A549 (cell line): ENCODE results near the gene TMC5. TPM values are rescaled to one million over a fixed set of nuclear protein-coding genes. Genes with fewer than 3 reads are reported as not detected.

Source experiments
- ATAC-seq, 2 experiments: fragments of 200-7000 bp in 1 of 2; fragments of >200 bp in 1 of 2; cut with Nextera tagmentation in 1 of 2; cut with Tn5 transposase in 1 of 2; 3 replicates each; pipeline versions ENCODE4 v1.8.0 to v1.9.1; 2018 to 2020; ENCODE audit warnings: mild to moderate bottlenecking in 1 of 2, moderate library complexity in 1 of 2
- CTCF ChIA-PET: fragments of 300-600 bp; sonication (Branson Sonifier 250); formaldehyde crosslinking; extraction: SDS; loops from one replicate; lab custom pipeline; 2021; ENCODE audit warnings: antibody characterized with exemption, inconsistent platforms; lab: Yijun Ruan, JAX
- POLR2A ChIA-PET: fragments of 350-600 bp; formaldehyde crosslinking; extraction: SDS; loops from one replicate; lab custom pipeline; 2021; ENCODE audit warnings: antibody characterized with exemption, inconsistent platforms; lab: Yijun Ruan, JAX
- DNase-seq, 2 experiments: peaks; one replicate each; pipeline versions ENCODE4 v3.0.0 to v3.0.0-alpha.2; 2011 to 2016; ENCODE audit warnings: low read depth in 1 of 2, low spot score in 1 of 2
- FAIRE-seq: peaks from 2 replicates; lab custom pipeline; 2011; peaks lifted over from hg19 to GRCh38; lab: Jason Lieb, UNC
- H3K27ac ChIP-seq, 2 experiments: fragments of >200 bp; sonication (Bioruptor Twin); formaldehyde crosslinking; 3 replicates each; pipeline ENCODE4 v1.5.1; 2016 to 2017
- H3K4me1 ChIP-seq: fragments of >200 bp; sonication (Bioruptor Twin); formaldehyde crosslinking; 3 replicates; pipeline ENCODE4 v1.6.1; 2016
- H3K4me2 ChIP-seq: fragments of >200 bp; sonication (Bioruptor Twin); formaldehyde crosslinking; 3 replicates; pipeline ENCODE4 v1.6.1; 2016
- H3K4me3 ChIP-seq: fragments of >200 bp; sonication (Bioruptor Twin); formaldehyde crosslinking; 3 replicates; pipeline ENCODE4 v1.5.1; 2016
- H3K9me3 ChIP-seq: fragments of >200 bp; sonication (Bioruptor Twin); formaldehyde crosslinking; 3 replicates; pipeline ENCODE4 v1.6.1; 2016
- BCL3 ChIP-seq: fragments of >200 bp; sonication (Bioruptor Twin); formaldehyde crosslinking; IDR thresholded peaks from 3 replicates; pipeline ENCODE4 v1.6.1; 2016
- ESRRA ChIP-seq: fragments of 150-350 bp; IDR thresholded peaks from 2 replicates; pipeline ENCODE4 v1.6.1; 2014; ENCODE audit warnings: mild to moderate bottlenecking, low read length, borderline replicate concordance
- FOSB ChIP-seq: fragments of 250-450 bp; sonication (Bioruptor Pico); IDR thresholded peaks from 2 replicates; pipeline ENCODE4 v1.5.0; 2020; ENCODE audit warnings: mild to moderate bottlenecking, moderate library complexity
- FOSL2 ChIP-seq, 2 experiments: fragments of 450-650 bp in 1 of 2; fragments of >200 bp in 1 of 2; sonication (Bioruptor Twin) in 1 of 2; formaldehyde crosslinking; IDR thresholded peaks; 2 replicates each; pipeline versions ENCODE4 v1.5.0 to v1.6.1; 2016 to 2020; ENCODE audit warnings: mild to moderate bottlenecking in 1 of 2, moderate library complexity in 1 of 2
- FOXS1 ChIP-seq: fragments of 250-450 bp; sonication (Bioruptor Pico); IDR thresholded peaks from 2 replicates; pipeline ENCODE4 v1.5.0; 2020; ENCODE audit warnings: mild to moderate bottlenecking, moderate library complexity
- GATA3 ChIP-seq: IDR thresholded peaks from 2 replicates; pipeline ENCODE4 v1.6.1; 2012; ENCODE audit warnings: borderline replicate concordance
- HOXA7 ChIP-seq: fragments of 250-450 bp; sonication (Bioruptor Pico); IDR thresholded peaks from 2 replicates; pipeline ENCODE4 v1.5.0; 2020; ENCODE audit warnings: mild to moderate bottlenecking, moderate library complexity
- HOXB5 ChIP-seq: fragments of 250-450 bp; sonication (Bioruptor Pico); IDR thresholded peaks from 2 replicates; pipeline ENCODE4 v1.5.0; 2020; ENCODE audit warnings: mild to moderate bottlenecking, moderate library complexity
- MAFK ChIP-seq: fragments of 450-650 bp; IDR thresholded peaks from 2 replicates; pipeline ENCODE4 v1.6.1; 2014; ENCODE audit not compliant: partially characterized antibody
- MAX ChIP-seq: IDR thresholded peaks from 2 replicates; pipeline ENCODE4 v1.6.1; 2012
- MAZ ChIP-seq: fragments of 150-350 bp; IDR thresholded peaks from 2 replicates; pipeline ENCODE4 v1.6.1; 2014; ENCODE audit warnings: antibody characterized with exemption, low read depth, low read length, borderline replicate concordance
- NR3C1 ChIP-seq: fragments of >200 bp; sonication (Bioruptor Twin); formaldehyde crosslinking; IDR thresholded peaks from 3 replicates; pipeline ENCODE4 v1.6.1; 2017
- PHF8 ChIP-seq: fragments of 200-600 bp; sonication (generic); IDR thresholded peaks from 2 replicates; pipeline ENCODE4 v1.6.1; 2016; ENCODE audit warnings: low read depth, mild to moderate bottlenecking, antibody characterized with exemption, moderate library complexity, borderline replicate concordance
- POLR2AphosphoS2 ChIP-seq: conservative IDR thresholded peaks from 2 replicates; pipeline ENCODE4 v1.6.1; 2012; ENCODE audit warnings: low read length, improper control_type of control experiment, inconsistent platforms
- RAD21 ChIP-seq, 2 experiments: fragments of >200 bp in 1 of 2; sonication (Bioruptor Twin) in 1 of 2; formaldehyde crosslinking in 1 of 2; IDR thresholded peaks in 1 of 2; conservative IDR thresholded peaks in 1 of 2; 2 replicates in 1 of 2; 3 replicates in 1 of 2; pipeline ENCODE4 v1.6.1; 2012 to 2018; ENCODE audit warnings: inconsistent platforms in 1 of 2
- RCOR1 ChIP-seq: fragments of 150-350 bp; IDR thresholded peaks from 2 replicates; pipeline ENCODE4 v1.6.1; 2014; ENCODE audit warnings: antibody characterized with exemption, low read length, low read depth
- RFX5 ChIP-seq: fragments of 450-650 bp; IDR thresholded peaks from 2 replicates; pipeline ENCODE4 v1.7.1; 2014; ENCODE audit warnings: antibody characterized with exemption, mild to moderate bottlenecking, moderate library complexity
- TFCP2L1 ChIP-seq: fragments of 250-450 bp; sonication (Bioruptor Pico); IDR thresholded peaks from 2 replicates; pipeline ENCODE4 v1.5.0; 2021; ENCODE audit warnings: mild to moderate bottlenecking
- ZSCAN20 ChIP-seq: fragments of 250-450 bp; sonication (Bioruptor Pico); IDR thresholded peaks from 2 replicates; pipeline ENCODE4 v1.8.0; 2022; ENCODE audit warnings: mild to moderate bottlenecking, moderate library complexity
- WGBS: methylation state at CpG from one replicate; pipeline ENCODE4 v1.1.6; 2017; ENCODE audit errors: missing lambda C conversion rate; 5-methylcytosine and 5-hydroxymethylcytosine counted together
- polyA plus RNA-seq, 4 experiments: library from polyadenylated mRNA; depleted of rRNA in 3 of 4; stranded (reverse); fragments of >200 nt; fragmentation: RNase III in 1 of 4; extraction: RNeasy Plus Mini Kit Qiagen cat#74134 plus additional on column Dnase treatment in 1 of 4; gene quantifications; 2 replicates in 3 of 4; 3 replicates in 1 of 4; pipeline ENCODE4 v1.2.3, GENCODE V29; 2011 to 2017
- TF ChIP-seq, protein P1 (sequence below): fragments of >200 bp; sonication (Bioruptor Twin); formaldehyde crosslinking; IDR thresholded peaks from 2 replicates; pipeline ENCODE4 v1.6.1; 2016
- TF ChIP-seq, protein P2 (sequence below): IDR thresholded peaks from 2 replicates; pipeline ENCODE4 v1.6.1; 2012; ENCODE audit warnings: low read depth, borderline replicate concordance
- TF ChIP-seq, protein P3 (sequence below): fragments of 250-450 bp; sonication (Bioruptor Pico); IDR thresholded peaks from 2 replicates; pipeline ENCODE4 v1.5.0; 2021; ENCODE audit warnings: mild to moderate bottlenecking, moderate library complexity, borderline replicate concordance

TMC5 gene
- polyA plus RNA-seq, 2 of the 4 experiments (the other 2 are of a cell fraction): 8.3 to 17.1 TPM

- ChIA-PET CTCF (interaction anchor here (0.6 to 3.2 kb wide), 7 partner anchors 13 to 534 kb away, joined by 3 to 24 read pairs (median 4); partner anchors contain the start of genes TMC7 and VPS35L), POLR2A (interaction anchor here (1.2 kb wide), 1 partner anchor 38 kb away, joined by 3 read pairs; the partner anchor contains the start of gene VPS35L)
- TF ChIP-seq RFX5 (no peak), MAX (no peak), GATA3 (peak; percentile 34; the same call in 1 of the 2 replicates), FOSB (CRISPR knock-in tag) (no peak), ESRRA (no peak), FOSL2 (IDR thresholded peaks at IDR 0.05) (no peak), FOSL2 (CRISPR knock-in tag; IDR thresholded peaks at IDR 0.05) (peak; percentile 78), MAFK (peak; percentile 61), TFCP2L1 (CRISPR knock-in tag) (no peak), PHF8 (no peak), RCOR1 (no peak), POLR2AphosphoS2 (no peak), NR3C1 (no peak), HOXB5 (no peak), BCL3 (no peak), RAD21 (conservative IDR thresholded peaks at IDR 0.05 in 1 of 2, IDR thresholded peaks at IDR 0.05 in 1 of 2) (no peak), FOXS1 (CRISPR knock-in tag) (no peak)
- TF ChIP-seq, protein P1, sequence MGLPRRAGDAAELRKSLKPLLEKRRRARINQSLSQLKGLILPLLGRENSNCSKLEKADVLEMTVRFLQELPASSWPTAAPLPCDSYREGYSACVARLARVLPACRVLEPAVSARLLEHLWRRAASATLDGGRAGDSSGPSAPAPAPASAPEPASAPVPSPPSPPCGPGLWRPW: no peak
- TF ChIP-seq, protein P2, sequence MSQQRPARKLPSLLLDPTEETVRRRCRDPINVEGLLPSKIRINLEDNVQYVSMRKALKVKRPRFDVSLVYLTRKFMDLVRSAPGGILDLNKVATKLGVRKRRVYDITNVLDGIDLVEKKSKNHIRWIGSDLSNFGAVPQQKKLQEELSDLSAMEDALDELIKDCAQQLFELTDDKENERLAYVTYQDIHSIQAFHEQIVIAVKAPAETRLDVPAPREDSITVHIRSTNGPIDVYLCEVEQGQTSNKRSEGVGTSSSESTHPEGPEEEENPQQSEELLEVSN: no peak
- TF ChIP-seq, protein P3, sequence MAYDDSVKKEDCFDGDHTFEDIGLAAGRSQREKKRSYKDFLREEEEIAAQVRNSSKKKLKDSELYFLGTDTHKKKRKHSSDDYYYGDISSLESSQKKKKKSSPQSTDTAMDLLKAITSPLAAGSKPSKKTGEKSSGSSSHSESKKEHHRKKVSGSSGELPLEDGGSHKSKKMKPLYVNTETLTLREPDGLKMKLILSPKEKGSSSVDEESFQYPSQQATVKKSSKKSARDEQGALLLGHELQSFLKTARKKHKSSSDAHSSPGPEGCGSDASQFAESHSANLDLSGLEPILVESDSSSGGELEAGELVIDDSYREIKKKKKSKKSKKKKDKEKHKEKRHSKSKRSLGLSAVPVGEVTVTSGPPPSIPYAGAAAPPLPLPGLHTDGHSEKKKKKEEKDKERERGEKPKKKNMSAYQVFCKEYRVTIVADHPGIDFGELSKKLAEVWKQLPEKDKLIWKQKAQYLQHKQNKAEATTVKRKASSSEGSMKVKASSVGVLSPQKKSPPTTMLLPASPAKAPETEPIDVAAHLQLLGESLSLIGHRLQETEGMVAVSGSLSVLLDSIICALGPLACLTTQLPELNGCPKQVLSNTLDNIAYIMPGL (CRISPR knock-in tag): no peak
- Histone ChIP-seq H3K4me3 (no peak overlapping the region), H3K4me1 (peaks cover 55% of the 10 kb centered on the region), H3K9me3 (no peaks in the 10 kb centered on the region; the same call in 2 of the 3 replicates), H3K27ac (no peak overlapping the region), H3K4me2 (peak overlapping the region; percentile 42)
- peak; percentile 35 to 48 for DNase-seq
- no peak for ATAC-seq
- FAIRE-seq: no peak
- 53% methylated on average over 8 of the region's 8 CpGs for WGBS
Measured at GRCh38 chr16:19517424-19518089, 99.9 kb downstream of the TMC5 start.

- FAIRE-seq (no peak), ATAC-seq (no peak), DNase-seq (no peak)
- Histone ChIP-seq H3K27ac (no peak overlapping the region), H3K4me1 (peaks cover 61% of the 10 kb centered on the region), H3K4me2 (peak overlapping the region; percentile 15; the same call in 2 of the 3 replicates), H3K9me3 (no peaks in the 10 kb centered on the region), H3K4me3 (no peak overlapping the region)
- CTCF ChIA-PET: interaction anchor here (3.1 to 3.2 kb wide), 2 partner anchors 16 to 432 kb away, joined by 15 to 24 read pairs; no protein-coding TSS in a partner anchor
- TF ChIP-seq, protein P3 (CRISPR knock-in tag): no peak
- TF ChIP-seq POLR2AphosphoS2: no peak
- no peak for TF ChIP-seq ZSCAN20 (CRISPR knock-in tag)
- TF ChIP-seq MAZ: no peak
- TF ChIP-seq HOXA7 (CRISPR knock-in tag): no peak
- POLR2A ChIA-PET: no interaction called here
- 83% methylated on average over 2 of the region's 2 CpGs for WGBS
Measured at GRCh38 chr16:19518388-19518787, 100.7 kb downstream of the TMC5 start.
